GM19043 (cell line): ENCODE measurements around the gene TLE7.

Experiments
- ATAC-seq: cut with Tn5 transposase; IDR thresholded peaks from one replicate; pipeline ENCODE4 v1.9.1; 2021; ENCODE audit warnings: low read depth; ENCODE audit not compliant: unreplicated experiment

The TLE7 gene

GRCh38 chr16:71442051-71442440 is at the start of gene TLE7:
TSS of gene TLE7 (minus strand) at chr16:71442054. CDS start at chr16:71433324, 8,730 bp downstream.
- no peak for ATAC-seq

GRCh38 chr16:71491054-71491453 is 49.2 kb upstream of the TLE7 start:
- no peak for ATAC-seq

GRCh38 chr16:71490361-71490760 is 48.5 kb upstream of the TLE7 start:
- ATAC-seq: no peak

- ATAC-seq: no peak
These were observed 47.3 kb upstream of the TLE7 start, which contains the start of gene ZNF19 for GRCh38 chr16:71489122-71489521. TSS of gene ZNF19 (minus strand) at chr16:71489324. CDS start at chr16:71482114, 7,210 bp downstream.

GRCh38 chr16:71484006-71484893 is 42.4 kb upstream of the TLE7 start:
- ATAC-seq: peak; percentile 87

- no peak for ATAC-seq
These were observed 40.7 kb upstream of the TLE7 start for GRCh38 chr16:71482569-71482968.

GRCh38 chr16:71480956-71481355 is 39.1 kb upstream of the TLE7 start:
- no peak for ATAC-seq

GRCh38 chr16:71479420-71479819 is 37.6 kb upstream of the TLE7 start:
- ATAC-seq: no peak

GRCh38 chr16:71476457-71477124 is 34.7 kb upstream of the TLE7 start:
- no peak for ATAC-seq

GRCh38 chr16:71474864-71475263 is 33.0 kb upstream of the TLE7 start:
- no peak for ATAC-seq

- no peak for ATAC-seq
These were observed 32.0 kb upstream of the TLE7 start for GRCh38 chr16:71473891-71474290.

- ATAC-seq: no peak
These were observed 31.1 kb upstream of the TLE7 start for GRCh38 chr16:71472931-71473330.

GRCh38 chr16:71472051-71472450 is 30.2 kb upstream of the TLE7 start:
- ATAC-seq: no peak

GRCh38 chr16:71467810-71468209 is 26.0 kb upstream of the TLE7 start:
- ATAC-seq: no peak

GRCh38 chr16:71464231-71464630 is 22.4 kb upstream of the TLE7 start:
- ATAC-seq: no peak

- peak; percentile 96 for ATAC-seq
These were observed 20.1 kb upstream of the TLE7 start, which contains the start of gene ZNF23 for GRCh38 chr16:71461686-71462648. TSS of gene ZNF23 (minus strand) at chr16:71462247. CDS start at chr16:71456796, 5,451 bp downstream.

- no peak for ATAC-seq
These were observed 19.1 kb upstream of the TLE7 start for GRCh38 chr16:71460941-71461340.

GRCh38 chr16:71460236-71460635 is 18.4 kb upstream of the TLE7 start:
- ATAC-seq: no peak

GRCh38 chr16:71459510-71459909 is 17.7 kb upstream of the TLE7 start:
- no peak for ATAC-seq

GRCh38 chr16:71456801-71457200 is 14.9 kb upstream of the TLE7 start:
- ATAC-seq: no peak
